IMR-90 (cell line): ENCODE data around the gene SBF2. TPM values are rescaled to one million over a fixed set of nuclear protein-coding genes. Genes with fewer than 3 reads are reported as not detected.

ENCODE experiments used
- ATAC-seq: fragments of 200-7000 bp; cut with Tn5 transposase; 2 replicates; pipeline ENCODE4 v1.9.1; 2020; ENCODE audit warnings: low read depth, mild to moderate bottlenecking, moderate library complexity
- BruUV-seq: library from RNA; stranded (reverse); fragments of 400-500 nt; replicated peaks from 2 replicates; lab custom pipeline; 2021; lab: Mats Ljungman, UMichigan
- CTCF ChIA-PET: fragments of 300-600 bp; formaldehyde crosslinking; extraction: SDS; loops from one replicate; lab custom pipeline; 2021; ENCODE audit warnings: antibody characterized with exemption; lab: Yijun Ruan, JAX
- POLR2A ChIA-PET: fragments of 300-600 bp; sonication (Branson Sonifier 250); formaldehyde crosslinking; loops from one replicate; lab custom pipeline; 2022; ENCODE audit warnings: antibody characterized with exemption; ENCODE audit not compliant: unreplicated experiment; lab: Charles Lee
- DNase-seq: peaks from one replicate; pipeline ENCODE4 v3.0.0; 2013
- H2AFZ ChIP-seq: replicated peaks from 2 replicates; pipeline ENCODE3; 2013; ENCODE audit warnings: low read length, mild to moderate bottlenecking; ENCODE audit not compliant: poor library complexity
- H2AK5ac ChIP-seq: 2 replicates; pipeline ENCODE4 v1.6.1; 2013; ENCODE audit warnings: low read depth, low read length, inconsistent platforms
- H2AK9ac ChIP-seq: replicated peaks from 2 replicates; pipeline ENCODE3; 2013; ENCODE audit warnings: mild to moderate bottlenecking, low read depth, low read length, moderate library complexity; ENCODE audit not compliant: poor library complexity
- H2BK120ac ChIP-seq: 2 replicates; pipeline ENCODE4 v1.6.1; 2013; ENCODE audit warnings: low read depth, low read length, inconsistent platforms
- H2BK15ac ChIP-seq: 3 replicates; pipeline ENCODE4 v1.6.1; 2013; ENCODE audit warnings: low read depth, low read length, inconsistent platforms
- H2BK20ac ChIP-seq: 2 replicates; pipeline ENCODE4 v1.6.1; 2013; ENCODE audit warnings: low read depth, mild to moderate bottlenecking, inconsistent platforms, low read length, moderate library complexity
- H2BK5ac ChIP-seq: 2 replicates; pipeline ENCODE4 v1.6.1; 2013; ENCODE audit warnings: mild to moderate bottlenecking, low read depth, low read length, inconsistent platforms; ENCODE audit not compliant: poor library complexity, severe bottlenecking
- H3K14ac ChIP-seq: replicated peaks from 2 replicates; pipeline ENCODE4 v1.6.1; 2013; ENCODE audit warnings: low read depth, low read length, inconsistent platforms
- H3K18ac ChIP-seq: 2 replicates; pipeline ENCODE4 v1.6.1; 2013; ENCODE audit warnings: low read depth, low read length, control low read depth
- H3K23ac ChIP-seq: 2 replicates; pipeline ENCODE4 v1.6.1; 2013; ENCODE audit warnings: low read depth, low read length, inconsistent platforms
- H3K27ac ChIP-seq: 2 replicates; pipeline ENCODE4 v1.5.1; 2013; ENCODE audit warnings: mild to moderate bottlenecking, control low read depth, low read length; ENCODE audit not compliant: insufficient read depth
- H3K27me3 ChIP-seq: 2 replicates; pipeline ENCODE4 v1.6.1; 2013; ENCODE audit warnings: low read length; ENCODE audit not compliant: control insufficient read depth, insufficient read depth
- H3K36me3 ChIP-seq: 2 replicates; pipeline ENCODE4 v1.6.1; 2013; ENCODE audit warnings: low read length, mixed read lengths; ENCODE audit not compliant: control insufficient read depth, insufficient read depth
- H3K4ac ChIP-seq: 2 replicates; pipeline ENCODE4 v1.6.1; 2013; ENCODE audit warnings: low read depth, low read length, inconsistent platforms
- H3K4me1 ChIP-seq: 2 replicates; pipeline ENCODE4 v1.6.1; 2013; ENCODE audit warnings: low read length, mixed read lengths; ENCODE audit not compliant: control insufficient read depth, insufficient read depth
- H3K4me2 ChIP-seq: 2 replicates; pipeline ENCODE4 v1.6.1; 2013; ENCODE audit warnings: low read depth, mild to moderate bottlenecking, control low read depth, low read length, moderate library complexity
- H3K4me3 ChIP-seq: 2 replicates; pipeline ENCODE4 v1.5.1; 2013; ENCODE audit warnings: low read depth, mild to moderate bottlenecking, control low read depth, low read length, moderate library complexity; ENCODE audit not compliant: insufficient read depth
- H3K56ac ChIP-seq: 2 replicates; pipeline ENCODE4 v1.6.1; 2013; ENCODE audit warnings: low read length, inconsistent platforms; ENCODE audit not compliant: insufficient read depth; ENCODE audit errors: extremely low read depth
- H3K79me1 ChIP-seq, 2 experiments: 2 replicates each; pipeline ENCODE4 v1.6.1; 2013; ENCODE audit warnings: low read length in 2 of 2, inconsistent platforms in 1 of 2, low read depth in 1 of 2
- H3K9ac ChIP-seq: 2 replicates; pipeline ENCODE4 v1.6.1; 2013; ENCODE audit warnings: low read depth, low read length, control low read depth
- H3K9me1 ChIP-seq: 2 replicates; pipeline ENCODE4 v1.6.1; 2013; ENCODE audit warnings: low read length, inconsistent platforms; ENCODE audit not compliant: insufficient read depth
- H3K9me3 ChIP-seq: 2 replicates; pipeline ENCODE4 v1.6.1; 2013; ENCODE audit warnings: low read length; ENCODE audit not compliant: control insufficient read depth, insufficient read depth
- H4K20me1 ChIP-seq: 2 replicates; pipeline ENCODE4 v1.6.1; 2013; ENCODE audit warnings: low read length, inconsistent platforms; ENCODE audit not compliant: insufficient read depth
- H4K5ac ChIP-seq: 2 replicates; pipeline ENCODE4 v1.6.1; 2013; ENCODE audit warnings: mild to moderate bottlenecking, low read depth, low read length, control low read depth
- H4K8ac ChIP-seq, 2 experiments: 2 replicates each; pipeline ENCODE4 v1.6.1; 2013; ENCODE audit warnings: low read depth in 2 of 2, low read length in 2 of 2, control low read depth in 1 of 2, inconsistent platforms in 1 of 2
- H4K91ac ChIP-seq: 2 replicates; pipeline ENCODE4 v1.6.1; 2013; ENCODE audit warnings: low read depth, low read length, inconsistent platforms; ENCODE audit not compliant: insufficient read depth
- BHLHE40 ChIP-seq: fragments of 150-350 bp; IDR thresholded peaks from 2 replicates; pipeline ENCODE4 v1.6.1; 2016; ENCODE audit warnings: mild to moderate bottlenecking, low read depth, low read length
- CEBPB ChIP-seq: IDR thresholded peaks from 2 replicates; pipeline ENCODE4 v1.6.1; 2012; ENCODE audit warnings: low read depth, low read length, improper control_type of control experiment
- CHD1 ChIP-seq: IDR thresholded peaks from 2 replicates; pipeline ENCODE4 v1.6.1; 2012; ENCODE audit warnings: low read depth, low read length, improper control_type of control experiment
- FOS ChIP-seq: fragments of 150-350 bp; IDR thresholded peaks from 2 replicates; pipeline ENCODE4 v1.6.1; 2016; ENCODE audit warnings: low read depth, low read length
- MAFK ChIP-seq: IDR thresholded peaks from 2 replicates; pipeline ENCODE4 v1.6.1; 2012; ENCODE audit warnings: low read depth, low read length, improper control_type of control experiment
- MAZ ChIP-seq: IDR thresholded peaks from 2 replicates; pipeline ENCODE4 v1.6.1; 2012; ENCODE audit warnings: low read depth, mild to moderate bottlenecking, low read length, improper control_type of control experiment, moderate library complexity, borderline replicate concordance
- MXI1 ChIP-seq: IDR thresholded peaks from 2 replicates; pipeline ENCODE4 v1.6.1; 2012; ENCODE audit warnings: low read depth, mild to moderate bottlenecking, low read length, moderate library complexity, borderline replicate concordance
- NFE2L2 ChIP-seq: fragments of 150-350 bp; IDR thresholded peaks from 2 replicates; pipeline ENCODE4 v1.6.1; 2016; ENCODE audit warnings: low read depth, mild to moderate bottlenecking, low read length
- POLR2A ChIP-seq: IDR thresholded peaks from 2 replicates; pipeline ENCODE4 v1.6.1; 2012; ENCODE audit warnings: mild to moderate bottlenecking, low read depth, low read length
- RAD21 ChIP-seq: IDR thresholded peaks from 2 replicates; pipeline ENCODE4 v1.6.1; 2012; ENCODE audit warnings: low read length, improper control_type of control experiment
- RCOR1 ChIP-seq: IDR thresholded peaks from 2 replicates; pipeline ENCODE4 v1.6.1; 2012; ENCODE audit warnings: mild to moderate bottlenecking, low read length, improper control_type of control experiment; ENCODE audit not compliant: insufficient replicate concordance
- RFX5 ChIP-seq: IDR thresholded peaks from 2 replicates; pipeline ENCODE4 v1.8.0; 2012; ENCODE audit warnings: low read depth, mild to moderate bottlenecking, low read length, moderate library complexity
- SMC3 ChIP-seq: fragments of 150-350 bp; IDR thresholded peaks from 2 replicates; pipeline ENCODE4 v1.6.1; 2016; ENCODE audit warnings: low read depth, mild to moderate bottlenecking, antibody characterized with exemption, low read length, moderate library complexity
- WGBS, 2 experiments: methylation state at CpG; one replicate each; pipeline versions ENCODE4 v1.1.5 to v1.1.7; 2013; ENCODE audit warnings: missing lambda C conversion rate in 2 of 2; ENCODE audit not compliant: insufficient read length in 1 of 2; ENCODE audit errors: extremely low coverage in 2 of 2; 5-methylcytosine and 5-hydroxymethylcytosine counted together
- dilution Hi-C: fragments of 300-500 bp; cut with HindIII; formaldehyde crosslinking; loops from one replicate; pipeline ENCODE4 v1.14.3; 2018; ENCODE audit warnings: low sequenced_read_pairs; ENCODE audit not compliant: unreplicated experiment
- in situ Hi-C: fragments of 300-500 bp; cut with MboI; formaldehyde crosslinking; loops from 3 replicates; pipeline ENCODE4 v1.14.3; 2019; ENCODE audit warnings: low sequenced_read_pairs, inconsistent platforms, mixed read lengths
- intact Hi-C: fragments of 100-400 bp; cut with micrococcal nuclease; formaldehyde crosslinking; loops from 2 replicates; pipeline ENCODE4 v1.10.0; 2022
- polyA plus RNA-seq, 3 experiments: library from polyadenylated mRNA; depleted of rRNA; stranded (reverse); fragments of >200 nt; gene quantifications; 2 replicates each; pipeline ENCODE4 v1.2.3, GENCODE V29; 2012; ENCODE audit warnings: low replicate concordance in 1 of 3
- total RNA-seq: library from RNA; depleted of rRNA; stranded (reverse); fragments of >200 nt; gene quantifications from 2 replicates; pipeline ENCODE4 v1.2.3, GENCODE V29; 2012
- TF ChIP-seq, protein P1 (sequence below): fragments of 150-350 bp; IDR thresholded peaks from 2 replicates; pipeline ENCODE4 v1.6.1; 2017; ENCODE audit warnings: mild to moderate bottlenecking, antibody characterized with exemption, low read length, low read depth
- TF ChIP-seq, protein P2 (sequence below): fragments of 150-350 bp; IDR thresholded peaks from 2 replicates; pipeline ENCODE4 v1.6.1; 2016; ENCODE audit warnings: low read depth, mild to moderate bottlenecking, low read length, moderate library complexity, borderline replicate concordance
- TF ChIP-seq, protein P3 (sequence below): conservative IDR thresholded peaks from 2 replicates; pipeline ENCODE4 v1.5.1; 2012; ENCODE audit warnings: mild to moderate bottlenecking, low read depth, low read length, improper control_type of control experiment

The SBF2 gene
- total and polyA plus RNA-seq, 2 of the 4 experiments (the other 2 are of a cell fraction) = 23.8 to 51.8 TPM

DNA sequence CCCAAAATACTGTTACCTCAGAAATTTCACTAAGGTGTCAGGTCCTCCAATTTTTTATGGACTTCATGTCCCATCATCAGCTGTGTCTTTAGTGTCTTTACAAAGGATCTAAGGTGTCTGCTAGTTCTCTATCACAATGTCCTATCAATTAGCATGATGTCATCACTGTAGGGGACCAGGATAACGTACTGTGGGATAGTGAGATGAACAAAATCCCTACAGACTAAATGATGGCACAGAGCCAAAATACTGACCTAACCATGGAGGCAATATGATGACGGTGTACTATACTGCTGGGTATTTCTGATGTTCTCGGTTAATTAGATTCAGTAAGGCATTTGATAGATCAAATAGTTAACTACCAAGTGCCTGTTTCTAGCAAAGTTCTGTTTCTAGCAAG is 82.5 kb downstream of the SBF2 start:
- TF ChIP-seq BHLHE40 = no peak
- TF ChIP-seq, protein P1, sequence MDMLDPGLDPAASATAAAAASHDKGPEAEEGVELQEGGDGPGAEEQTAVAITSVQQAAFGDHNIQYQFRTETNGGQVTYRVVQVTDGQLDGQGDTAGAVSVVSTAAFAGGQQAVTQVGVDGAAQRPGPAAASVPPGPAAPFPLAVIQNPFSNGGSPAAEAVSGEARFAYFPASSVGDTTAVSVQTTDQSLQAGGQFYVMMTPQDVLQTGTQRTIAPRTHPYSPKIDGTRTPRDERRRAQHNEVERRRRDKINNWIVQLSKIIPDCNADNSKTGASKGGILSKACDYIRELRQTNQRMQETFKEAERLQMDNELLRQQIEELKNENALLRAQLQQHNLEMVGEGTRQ = no peak
- TF ChIP-seq CEBPB = no peak
- no peak for TF ChIP-seq RFX5
- TF ChIP-seq, protein P2, sequence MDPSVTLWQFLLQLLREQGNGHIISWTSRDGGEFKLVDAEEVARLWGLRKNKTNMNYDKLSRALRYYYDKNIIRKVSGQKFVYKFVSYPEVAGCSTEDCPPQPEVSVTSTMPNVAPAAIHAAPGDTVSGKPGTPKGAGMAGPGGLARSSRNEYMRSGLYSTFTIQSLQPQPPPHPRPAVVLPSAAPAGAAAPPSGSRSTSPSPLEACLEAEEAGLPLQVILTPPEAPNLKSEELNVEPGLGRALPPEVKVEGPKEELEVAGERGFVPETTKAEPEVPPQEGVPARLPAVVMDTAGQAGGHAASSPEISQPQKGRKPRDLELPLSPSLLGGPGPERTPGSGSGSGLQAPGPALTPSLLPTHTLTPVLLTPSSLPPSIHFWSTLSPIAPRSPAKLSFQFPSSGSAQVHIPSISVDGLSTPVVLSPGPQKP = no peak
- TF ChIP-seq NFE2L2 = no peak
- TF ChIP-seq FOS = no peak
- no peak for TF ChIP-seq MAFK
- TF ChIP-seq, protein P3, sequence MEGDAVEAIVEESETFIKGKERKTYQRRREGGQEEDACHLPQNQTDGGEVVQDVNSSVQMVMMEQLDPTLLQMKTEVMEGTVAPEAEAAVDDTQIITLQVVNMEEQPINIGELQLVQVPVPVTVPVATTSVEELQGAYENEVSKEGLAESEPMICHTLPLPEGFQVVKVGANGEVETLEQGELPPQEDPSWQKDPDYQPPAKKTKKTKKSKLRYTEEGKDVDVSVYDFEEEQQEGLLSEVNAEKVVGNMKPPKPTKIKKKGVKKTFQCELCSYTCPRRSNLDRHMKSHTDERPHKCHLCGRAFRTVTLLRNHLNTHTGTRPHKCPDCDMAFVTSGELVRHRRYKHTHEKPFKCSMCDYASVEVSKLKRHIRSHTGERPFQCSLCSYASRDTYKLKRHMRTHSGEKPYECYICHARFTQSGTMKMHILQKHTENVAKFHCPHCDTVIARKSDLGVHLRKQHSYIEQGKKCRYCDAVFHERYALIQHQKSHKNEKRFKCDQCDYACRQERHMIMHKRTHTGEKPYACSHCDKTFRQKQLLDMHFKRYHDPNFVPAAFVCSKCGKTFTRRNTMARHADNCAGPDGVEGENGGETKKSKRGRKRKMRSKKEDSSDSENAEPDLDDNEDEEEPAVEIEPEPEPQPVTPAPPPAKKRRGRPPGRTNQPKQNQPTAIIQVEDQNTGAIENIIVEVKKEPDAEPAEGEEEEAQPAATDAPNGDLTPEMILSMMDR = no peak
- no peak for TF ChIP-seq RCOR1
- no peak for TF ChIP-seq MXI1
- no peak for TF ChIP-seq MAZ
- TF ChIP-seq RAD21 = no peak
- no peak for TF ChIP-seq POLR2A
- no peak for TF ChIP-seq SMC3
- TF ChIP-seq CHD1 = no peak
- Histone ChIP-seq H3K36me3 (no peaks in the 10 kb centered on the region; the same call in 1 of the 2 replicates), H3K18ac (no peak overlapping the region), H3K9me3 (no peaks in the 10 kb centered on the region), H4K20me1 (peaks cover 4% of the 10 kb centered on the region; the same call in 1 of the 2 replicates), H2BK120ac (no peak overlapping the region), H3K56ac (no peak overlapping the region), H3K27me3 (no peaks in the 10 kb centered on the region), H3K4me3 (no peak overlapping the region), H4K8ac (no peak overlapping the region), H4K91ac (no peak overlapping the region), H2AK5ac (no peak overlapping the region), H4K5ac (no peak overlapping the region), H3K23ac (no peak overlapping the region), H2AK9ac (no peak overlapping the region), H2BK15ac (no peak overlapping the region), H3K9me1 (no peaks in the 10 kb centered on the region), H2AFZ (no peak overlapping the region), H2BK20ac (no peak overlapping the region), H3K4ac (no peak overlapping the region), H2BK5ac (no peak overlapping the region), H3K4me2 (no peak overlapping the region), H3K79me1 (peaks cover 22 to 63% of the 10 kb centered on the region in 2 experiments), H3K27ac (no peak overlapping the region), H3K4me1 (peaks cover 4% of the 10 kb centered on the region), H3K9ac (no peak overlapping the region), H3K14ac (no peak overlapping the region)
- CTCF ChIA-PET = no interaction called here
- no CpG with 5 or more reads among the region's 3 CpGs for WGBS, 2 experiments
- dilution Hi-C loops = no loop called here
- POLR2A ChIA-PET = interaction anchor here (0.5 to 1.0 kb wide), 2 partner anchors 19 to 101 kb away, joined by 5 read pairs; no protein-coding TSS in a partner anchor
- BruUV-seq = no TSS peak
- ATAC-seq (no peak), DNase-seq (no peak)
- in situ Hi-C loops = loop anchor here (25.0 kb wide), 1 partner anchor 526 kb away; no protein-coding TSS in a partner anchor
- intact Hi-C loops = no loop called here
